CD4-positive, alpha-beta T cell (primary cell): Measurements from ENCODE around the gene PPM1F. TPM values are rescaled to one million over a fixed set of nuclear protein-coding genes. Genes with fewer than 3 reads are reported as not detected.

ENCODE experiments used
- ATAC-seq: fragments of 200-7000 bp; cut with Tn5 transposase; one replicate; pipeline ENCODE4 v1.10.0; 2022; ENCODE audit warnings: mild to moderate bottlenecking; ENCODE audit not compliant: poor library complexity
- CTCF ChIA-PET: fragments of 350-600 bp; sonication (Branson Sonifier 250); formaldehyde crosslinking; loops from one replicate; lab custom pipeline; 2021; ENCODE audit warnings: antibody characterized with exemption, inconsistent platforms; lab: Charles Lee
- POLR2A ChIA-PET: fragments of 350-600 bp; sonication (Branson Sonifier 250); formaldehyde crosslinking; loops from one replicate; lab custom pipeline; 2021; ENCODE audit warnings: antibody characterized with exemption, inconsistent platforms; lab: Charles Lee
- DNase-seq, 14 experiments: peaks; one replicate each; pipeline ENCODE4 v3.0.0-alpha.2; 2013 to 2020; ENCODE audit warnings: mixed read lengths in 2 of 14
- H3K27ac ChIP-seq, 2 donors: one replicate each; pipeline versions ENCODE4 v1.5.1 to v1.7.0; 2013; ENCODE audit warnings: low read length in 2 of 2, low read depth in 1 of 2, mild to moderate bottlenecking in 1 of 2
- H3K27me3 ChIP-seq, 2 experiments: 1 replicate in 1 of 2; 2 replicates in 1 of 2; pipeline versions ENCODE4 v1.6.1 to v1.7.0; 2013; ENCODE audit warnings: low read length in 2 of 2, control low read depth in 1 of 2, mild to moderate bottlenecking in 1 of 2, moderate library complexity in 1 of 2; ENCODE audit not compliant: insufficient read depth in 2 of 2, control insufficient read depth in 1 of 2
- H3K36me3 ChIP-seq: one replicate; pipeline ENCODE4 v1.6.1; 2013; ENCODE audit warnings: low read length, control low read depth; ENCODE audit not compliant: insufficient read depth
- H3K4me1 ChIP-seq: one replicate; pipeline ENCODE4 v1.6.1; 2013; ENCODE audit warnings: low read length, control low read depth; ENCODE audit not compliant: insufficient read depth
- H3K4me3 ChIP-seq: one replicate; pipeline ENCODE4 v1.5.1; 2013; ENCODE audit warnings: mild to moderate bottlenecking, low read length, moderate library complexity
- H3K9me3 ChIP-seq, 2 experiments: 1 replicate in 1 of 2; 2 replicates in 1 of 2; pipeline versions ENCODE4 v1.6.1 to v1.7.0; 2013; ENCODE audit warnings: low read length in 2 of 2, mild to moderate bottlenecking in 2 of 2, control low read depth in 1 of 2, moderate library complexity in 1 of 2; ENCODE audit not compliant: control insufficient read depth in 1 of 2, insufficient read depth in 1 of 2
- H3K27ac Mint-ChIP-seq: one replicate; pipeline ENCODE4 v1.8.0; 2020; ENCODE audit warnings: mixed read lengths
- H3K27me3 Mint-ChIP-seq: one replicate; pipeline ENCODE4 v1.8.0; 2021; ENCODE audit warnings: mixed read lengths
- H3K36me3 Mint-ChIP-seq: one replicate; pipeline ENCODE4 v1.8.0; 2021; ENCODE audit warnings: low read depth, mixed read lengths
- H3K4me1 Mint-ChIP-seq: one replicate; pipeline ENCODE4 v1.8.0; 2021; ENCODE audit warnings: low read depth, mixed read lengths
- H3K4me3 Mint-ChIP-seq: one replicate; pipeline ENCODE4 v1.8.0; 2020; ENCODE audit warnings: mild to moderate bottlenecking, mixed read lengths
- H3K9me3 Mint-ChIP-seq: one replicate; pipeline ENCODE4 v1.8.0; 2020; ENCODE audit warnings: mixed read lengths
- intact Hi-C, 2 experiments: fragments of 100-400 bp; cut with DNase I in 1 of 2; cut with micrococcal nuclease in 1 of 2; formaldehyde crosslinking; loops; one replicate each; pipeline versions ENCODE4 v1.15.1 to v1.9.0; 2023 to 2025; cut with DNase I, micrococcal nuclease
- total RNA-seq, 174 experiments: library from RNA in 2 of 174; stranded (reverse) in 2 of 174; gene quantifications; one replicate each; pipeline ENCODE4 v1.2.3 and lab custom pipeline; 2021 to 2026
- TF ChIP-seq, protein P1 (sequence below): fragments of 200-600 bp; IDR thresholded peaks from one replicate; pipeline ENCODE4 v1.8.0; 2022; ENCODE audit warnings: antibody characterized with exemption, mild to moderate bottlenecking

Gene PPM1F
- total RNA-seq, 2 experiments from 2014 or later, result 18.0 to 18.3 TPM

DNA sequence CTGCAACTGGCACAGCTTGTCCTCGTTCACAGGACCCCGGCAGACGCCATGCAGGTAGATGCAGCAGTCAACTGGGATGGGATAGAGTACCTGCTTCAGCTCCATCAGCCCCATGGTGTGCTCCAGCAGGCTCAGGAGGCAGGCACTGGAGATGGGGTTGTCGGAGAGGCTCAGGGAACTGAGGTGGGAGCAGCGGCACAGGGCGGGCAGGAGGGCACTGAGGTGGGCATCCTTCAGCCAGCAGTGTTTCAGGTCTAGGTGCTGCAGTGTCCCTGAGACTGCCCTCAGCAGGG, 38.6 kb upstream of the PPM1F start:
- Mint-ChIP-seq H3K9me3 (no peaks in the 10 kb centered on the region), H3K4me3 (no peak overlapping the region), H3K27me3 (peaks cover 17% of the 10 kb centered on the region), H3K4me1 (no peaks in the 10 kb centered on the region), H3K27ac (no peak overlapping the region), H3K36me3 (no peaks in the 10 kb centered on the region)
- no peak for ATAC-seq
- intact Hi-C loops, result no loop called here
- H3K9me3 ChIP-seq, result no peaks in the 10 kb centered on the region
- TF ChIP-seq, protein P1, sequence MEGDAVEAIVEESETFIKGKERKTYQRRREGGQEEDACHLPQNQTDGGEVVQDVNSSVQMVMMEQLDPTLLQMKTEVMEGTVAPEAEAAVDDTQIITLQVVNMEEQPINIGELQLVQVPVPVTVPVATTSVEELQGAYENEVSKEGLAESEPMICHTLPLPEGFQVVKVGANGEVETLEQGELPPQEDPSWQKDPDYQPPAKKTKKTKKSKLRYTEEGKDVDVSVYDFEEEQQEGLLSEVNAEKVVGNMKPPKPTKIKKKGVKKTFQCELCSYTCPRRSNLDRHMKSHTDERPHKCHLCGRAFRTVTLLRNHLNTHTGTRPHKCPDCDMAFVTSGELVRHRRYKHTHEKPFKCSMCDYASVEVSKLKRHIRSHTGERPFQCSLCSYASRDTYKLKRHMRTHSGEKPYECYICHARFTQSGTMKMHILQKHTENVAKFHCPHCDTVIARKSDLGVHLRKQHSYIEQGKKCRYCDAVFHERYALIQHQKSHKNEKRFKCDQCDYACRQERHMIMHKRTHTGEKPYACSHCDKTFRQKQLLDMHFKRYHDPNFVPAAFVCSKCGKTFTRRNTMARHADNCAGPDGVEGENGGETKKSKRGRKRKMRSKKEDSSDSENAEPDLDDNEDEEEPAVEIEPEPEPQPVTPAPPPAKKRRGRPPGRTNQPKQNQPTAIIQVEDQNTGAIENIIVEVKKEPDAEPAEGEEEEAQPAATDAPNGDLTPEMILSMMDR, result no peak
- H3K36me3 ChIP-seq, result no peaks in the 10 kb centered on the region
- H3K27ac ChIP-seq, result no peak overlapping the region
- no peaks in the 10 kb centered on the region for H3K27me3 ChIP-seq
- H3K4me3 ChIP-seq, result no peak overlapping the region
- H3K4me1 ChIP-seq, result no peaks in the 10 kb centered on the region
- no peak for DNase-seq
- CTCF ChIA-PET, result no interaction called here
- POLR2A ChIA-PET, result interaction anchor here (1.0 kb wide), 1 partner anchor 9 kb away, joined by 3 read pairs; the partner anchor contains the start of gene TOP3B

DNA sequence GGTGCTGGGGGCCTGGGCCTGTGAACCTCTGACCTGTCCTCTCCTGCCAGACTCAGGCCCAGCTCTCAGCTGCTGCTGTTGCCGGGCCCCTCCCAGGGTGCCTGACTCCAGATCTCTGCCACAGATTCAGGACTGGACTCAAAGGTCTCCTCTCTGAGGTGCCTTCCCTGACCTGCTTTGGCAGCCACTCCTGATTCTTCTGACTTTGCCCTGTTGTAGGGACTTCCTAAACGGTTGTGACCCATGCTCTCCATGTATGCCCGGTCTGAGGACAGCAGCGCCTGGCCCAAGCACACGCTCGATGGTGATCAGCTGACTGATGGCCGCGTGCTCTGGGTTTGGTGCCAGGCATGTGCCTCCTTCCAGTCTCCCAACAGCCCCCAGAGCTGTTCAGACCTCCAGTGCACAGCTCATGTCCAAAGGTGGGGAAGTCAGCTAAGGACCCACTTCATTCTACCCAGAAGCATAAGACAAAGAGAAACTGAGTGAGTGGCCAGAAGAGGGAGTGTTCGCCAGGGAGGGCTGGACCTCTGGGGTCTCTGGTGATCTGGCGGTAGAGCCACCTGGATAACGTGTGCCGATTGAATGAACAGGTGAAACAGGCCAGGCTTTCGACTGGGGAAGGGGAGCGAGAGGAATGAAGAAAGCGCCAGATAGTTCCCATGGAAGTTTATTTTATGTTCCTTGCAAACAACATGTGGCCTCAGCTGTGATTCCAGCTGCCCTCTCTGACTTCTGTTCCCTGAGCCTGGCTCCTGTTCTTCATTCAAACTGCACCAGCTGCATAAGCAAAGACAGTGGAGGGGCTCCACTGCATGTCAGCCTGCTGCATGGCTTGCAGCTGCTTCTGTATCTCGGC, 38.0 kb upstream of the PPM1F start:
- Histone ChIP-seq H3K27me3 (no peaks in the 10 kb centered on the region), H3K36me3 (no peaks in the 10 kb centered on the region), H3K27ac (no peak overlapping the region), H3K9me3 (no peaks in the 10 kb centered on the region), H3K4me3 (no peak overlapping the region), H3K4me1 (no peaks in the 10 kb centered on the region)
- Mint-ChIP-seq H3K4me1 (no peaks in the 10 kb centered on the region), H3K27me3 (peaks cover 17% of the 10 kb centered on the region), H3K4me3 (no peak overlapping the region), H3K27ac (no peak overlapping the region), H3K9me3 (no peaks in the 10 kb centered on the region), H3K36me3 (no peaks in the 10 kb centered on the region)
- TF ChIP-seq, protein P1, result no peak
- intact Hi-C loops, result no loop called here
- ChIA-PET CTCF (no interaction called here), POLR2A (interaction anchor here (1.0 kb wide), 1 partner anchor 8 kb away, joined by 3 read pairs; the partner anchor contains the start of gene TOP3B)
- DNase-seq, result no peak
- no peak for ATAC-seq

DNA sequence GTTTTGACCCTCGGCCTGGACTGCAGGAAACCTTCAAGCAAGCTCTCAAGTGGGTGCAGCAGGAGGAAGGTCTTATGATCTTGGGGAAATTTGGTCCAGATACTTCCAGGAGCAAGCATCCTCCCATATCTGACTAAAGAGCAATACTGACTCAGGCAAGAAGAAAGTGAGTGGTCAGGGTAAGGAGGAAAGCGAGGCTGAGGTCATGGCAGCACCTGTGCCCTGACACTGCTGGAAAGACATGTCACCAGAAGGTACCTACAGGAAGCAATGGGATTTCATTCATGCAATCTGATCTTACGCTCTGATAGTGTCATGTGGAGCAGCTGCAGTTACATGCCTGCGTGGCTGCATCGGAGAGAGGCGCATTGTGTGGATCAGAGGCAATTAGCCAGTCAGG, 36.4 kb upstream of the PPM1F start:
- Mint-ChIP-seq H3K9me3 (no peaks in the 10 kb centered on the region), H3K27ac (no peak overlapping the region)
- CTCF ChIA-PET, result no interaction called here

More for the DNA sequence above, 36.4 kb upstream of the PPM1F start:
- Histone ChIP-seq H3K4me3 (no peak overlapping the region), H3K27me3 (no peaks in the 10 kb centered on the region), H3K27ac (no peak overlapping the region), H3K36me3 (no peaks in the 10 kb centered on the region), H3K9me3 (no peaks in the 10 kb centered on the region), H3K4me1 (no peaks in the 10 kb centered on the region)
- Mint-ChIP-seq H3K4me1 (no peaks in the 10 kb centered on the region), H3K27me3 (peaks cover 17% of the 10 kb centered on the region), H3K4me3 (no peak overlapping the region), H3K36me3 (no peaks in the 10 kb centered on the region)
- intact Hi-C loops, result no loop called here
- no peak for ATAC-seq
- TF ChIP-seq, protein P1, result no peak
- POLR2A ChIA-PET, result no interaction called here
- no peak for DNase-seq
